A549 (cell line): Measurements from ENCODE around the gene PCYT2. TPM values are rescaled to one million over a fixed set of nuclear protein-coding genes. Genes with fewer than 3 reads are reported as not detected.

Experiments
- ATAC-seq, 2 experiments: fragments of 200-7000 bp in 1 of 2; fragments of >200 bp in 1 of 2; cut with Nextera tagmentation in 1 of 2; cut with Tn5 transposase in 1 of 2; 3 replicates each; pipeline versions ENCODE4 v1.8.0 to v1.9.1; 2018 to 2020; ENCODE audit warnings: mild to moderate bottlenecking in 1 of 2, moderate library complexity in 1 of 2
- CTCF ChIA-PET: fragments of 300-600 bp; sonication (Branson Sonifier 250); formaldehyde crosslinking; extraction: SDS; loops from one replicate; lab custom pipeline; 2021; ENCODE audit warnings: antibody characterized with exemption, inconsistent platforms; lab: Yijun Ruan, JAX
- POLR2A ChIA-PET: fragments of 350-600 bp; formaldehyde crosslinking; extraction: SDS; loops from one replicate; lab custom pipeline; 2021; ENCODE audit warnings: antibody characterized with exemption, inconsistent platforms; lab: Yijun Ruan, JAX
- DNase-seq, 2 experiments: peaks; one replicate each; pipeline versions ENCODE4 v3.0.0 to v3.0.0-alpha.2; 2011 to 2016; ENCODE audit warnings: low read depth in 1 of 2, low spot score in 1 of 2
- FAIRE-seq: peaks from 2 replicates; lab custom pipeline; 2011; peaks lifted over from hg19 to GRCh38; lab: Jason Lieb, UNC
- H3K27ac ChIP-seq, 2 experiments: fragments of >200 bp; sonication (Bioruptor Twin); formaldehyde crosslinking; 3 replicates each; pipeline ENCODE4 v1.5.1; 2016 to 2017
- H3K4me1 ChIP-seq: fragments of >200 bp; sonication (Bioruptor Twin); formaldehyde crosslinking; 3 replicates; pipeline ENCODE4 v1.6.1; 2016
- H3K4me2 ChIP-seq: fragments of >200 bp; sonication (Bioruptor Twin); formaldehyde crosslinking; 3 replicates; pipeline ENCODE4 v1.6.1; 2016
- H3K4me3 ChIP-seq: fragments of >200 bp; sonication (Bioruptor Twin); formaldehyde crosslinking; 3 replicates; pipeline ENCODE4 v1.5.1; 2016
- H3K9me3 ChIP-seq: fragments of >200 bp; sonication (Bioruptor Twin); formaldehyde crosslinking; 3 replicates; pipeline ENCODE4 v1.6.1; 2016
- ATOH8 ChIP-seq: fragments of 250-450 bp; sonication (Bioruptor Pico); IDR thresholded peaks from 2 replicates; pipeline ENCODE4 v1.5.0; 2020; ENCODE audit warnings: low read depth, mild to moderate bottlenecking, moderate library complexity
- BHLHE40 ChIP-seq: IDR thresholded peaks from 2 replicates; pipeline ENCODE4 v1.6.1; 2012; ENCODE audit warnings: low read depth, low read length, inconsistent platforms
- CBX8 ChIP-seq: fragments of 200-600 bp; sonication (generic); IDR thresholded peaks from 2 replicates; pipeline ENCODE4 v1.6.1; 2016
- CEBPB ChIP-seq, 2 experiments: fragments of >200 bp in 1 of 2; sonication (Bioruptor Twin) in 1 of 2; formaldehyde crosslinking in 1 of 2; IDR thresholded peaks; 2 replicates each; pipeline ENCODE4 v1.6.1; 2012 to 2016
- CHD2 ChIP-seq: fragments of 150-350 bp; IDR thresholded peaks from 2 replicates; pipeline ENCODE4 v1.6.1; 2014; ENCODE audit warnings: low read length; ENCODE audit not compliant: partially characterized antibody
- E2F6 ChIP-seq: IDR thresholded peaks from 2 replicates; pipeline ENCODE4 v1.6.1; 2012; ENCODE audit warnings: low read depth, borderline replicate concordance
- FOSB ChIP-seq: fragments of 250-450 bp; sonication (Bioruptor Pico); IDR thresholded peaks from 2 replicates; pipeline ENCODE4 v1.5.0; 2020; ENCODE audit warnings: mild to moderate bottlenecking, moderate library complexity
- FOSL2 ChIP-seq, 2 experiments: fragments of 450-650 bp in 1 of 2; fragments of >200 bp in 1 of 2; sonication (Bioruptor Twin) in 1 of 2; formaldehyde crosslinking; IDR thresholded peaks; 2 replicates each; pipeline versions ENCODE4 v1.5.0 to v1.6.1; 2016 to 2020; ENCODE audit warnings: mild to moderate bottlenecking in 1 of 2, moderate library complexity in 1 of 2
- HMGXB4 ChIP-seq: fragments of 250-450 bp; sonication (Bioruptor Pico); IDR thresholded peaks from 2 replicates; pipeline ENCODE4 v1.5.0; 2021; ENCODE audit warnings: mild to moderate bottlenecking, moderate library complexity, borderline replicate concordance
- HOXA7 ChIP-seq: fragments of 250-450 bp; sonication (Bioruptor Pico); IDR thresholded peaks from 2 replicates; pipeline ENCODE4 v1.5.0; 2020; ENCODE audit warnings: mild to moderate bottlenecking, moderate library complexity
- HOXB5 ChIP-seq: fragments of 250-450 bp; sonication (Bioruptor Pico); IDR thresholded peaks from 2 replicates; pipeline ENCODE4 v1.5.0; 2020; ENCODE audit warnings: mild to moderate bottlenecking, moderate library complexity
- MYC ChIP-seq: IDR thresholded peaks from 2 replicates; pipeline ENCODE4 v1.6.1; 2012; ENCODE audit warnings: mild to moderate bottlenecking, inconsistent platforms, low read length, improper control_type of control experiment, borderline replicate concordance
- PHF8 ChIP-seq: fragments of 200-600 bp; sonication (generic); IDR thresholded peaks from 2 replicates; pipeline ENCODE4 v1.6.1; 2016; ENCODE audit warnings: low read depth, mild to moderate bottlenecking, antibody characterized with exemption, moderate library complexity, borderline replicate concordance
- POLR2A ChIP-seq: IDR thresholded peaks from 2 replicates; pipeline ENCODE4 v1.6.1; 2012; ENCODE audit warnings: mild to moderate bottlenecking, low read length
- POLR2AphosphoS2 ChIP-seq: conservative IDR thresholded peaks from 2 replicates; pipeline ENCODE4 v1.6.1; 2012; ENCODE audit warnings: low read length, improper control_type of control experiment, inconsistent platforms
- RARB ChIP-seq: fragments of 250-450 bp; sonication (Bioruptor Pico); IDR thresholded peaks from 2 replicates; pipeline ENCODE4 v1.8.0; 2021; ENCODE audit warnings: mild to moderate bottlenecking, moderate library complexity
- RFX5 ChIP-seq: fragments of 450-650 bp; IDR thresholded peaks from 2 replicates; pipeline ENCODE4 v1.7.1; 2014; ENCODE audit warnings: antibody characterized with exemption, mild to moderate bottlenecking, moderate library complexity
- TFCP2L1 ChIP-seq: fragments of 250-450 bp; sonication (Bioruptor Pico); IDR thresholded peaks from 2 replicates; pipeline ENCODE4 v1.5.0; 2021; ENCODE audit warnings: mild to moderate bottlenecking
- ZSCAN20 ChIP-seq: fragments of 250-450 bp; sonication (Bioruptor Pico); IDR thresholded peaks from 2 replicates; pipeline ENCODE4 v1.8.0; 2022; ENCODE audit warnings: mild to moderate bottlenecking, moderate library complexity
- WGBS: methylation state at CpG from one replicate; pipeline ENCODE4 v1.1.6; 2017; ENCODE audit errors: missing lambda C conversion rate; 5-methylcytosine and 5-hydroxymethylcytosine counted together
- polyA plus RNA-seq, 4 experiments: library from polyadenylated mRNA; depleted of rRNA in 3 of 4; stranded (reverse); fragments of >200 nt; fragmentation: RNase III in 1 of 4; extraction: RNeasy Plus Mini Kit Qiagen cat#74134 plus additional on column Dnase treatment in 1 of 4; gene quantifications; 2 replicates in 3 of 4; 3 replicates in 1 of 4; pipeline ENCODE4 v1.2.3, GENCODE V29; 2011 to 2017

Gene PCYT2
- polyA plus RNA-seq, 2 of the 4 experiments (the other 2 are of a cell fraction), result 7.1 to 17.0 TPM

GRCh38 chr17:81866440-81867169 is 44.6 kb downstream of the PCYT2 start:
- TF ChIP-seq ATOH8 (CRISPR knock-in tag), result no peak
- no peak for TF ChIP-seq HMGXB4 (CRISPR knock-in tag)
- peak; percentile 77 for TF ChIP-seq TFCP2L1 (CRISPR knock-in tag)
- TF ChIP-seq POLR2AphosphoS2, result peak; percentile 70; the same call in 1 of the 2 replicates
- TF ChIP-seq ZSCAN20, result no peak
- peak; percentile 7; the same call in 1 of the 2 replicates for TF ChIP-seq POLR2A
- no peak for TF ChIP-seq HOXB5
- no peak for TF ChIP-seq MYC
- peak; percentile 9; the same call in 1 of the 2 replicates for TF ChIP-seq E2F6
- TF ChIP-seq BHLHE40, result no peak
- no peak for TF ChIP-seq PHF8
- TF ChIP-seq HOXA7, result 0 out of 2 replicates have a peak, but pooled peaks have one; percentile 25
- peak; percentile 16 for TF ChIP-seq FOSB (CRISPR knock-in tag)
- TF ChIP-seq FOSL2 (IDR thresholded peaks at IDR 0.05), result no peak
- TF ChIP-seq FOSL2 (CRISPR knock-in tag; IDR thresholded peaks at IDR 0.05), result 0 out of 2 replicates have a peak, but pooled peaks have one; percentile 6
- TF ChIP-seq, all 56 proteins: peak for 7
- H3K4me3 ChIP-seq, result no peak overlapping the region
- peak overlapping the region; percentile 97; the same call in 2 of the 3 replicates for H3K4me2 ChIP-seq
- peak overlapping the region; percentile 97 to 100; a peak in 4 of 6 replicates for H3K27ac ChIP-seq
- CTCF ChIA-PET, result interaction anchor here (0.7 to 3.0 kb wide), 11 partner anchors 17 to 164 kb away, joined by 3 to 17 read pairs (median 3); partner anchors contain the start of gene MAFG
- peaks cover 61% of the 10 kb centered on the region for H3K4me1 ChIP-seq
- ATAC-seq (peak; percentile 0 to 2; a peak in 5 of 6 replicates), DNase-seq (no peak), FAIRE-seq (no peak)
- H3K9me3 ChIP-seq, result no peaks in the 10 kb centered on the region
- WGBS, result 94% methylated on average over 18 of the region's 18 CpGs
- POLR2A ChIA-PET, result interaction anchor here (0.7 to 1.8 kb wide), 5 partner anchors 17 to 154 kb away, joined by 3 to 6 read pairs (median 3); partner anchors contain the start of genes MCRIP1 and SLC25A10

GRCh38 chr17:81865733-81866439 is 45.3 kb downstream of the PCYT2 start:
- ChIA-PET CTCF (interaction anchor here (0.7 to 3.0 kb wide), 7 partner anchors 17 to 154 kb away, joined by 3 to 17 read pairs (median 3); partner anchors contain the start of gene MAFG), POLR2A (interaction anchor here (0.5 to 1.8 kb wide), 3 partner anchors 11 to 153 kb away, joined by 3 to 6 read pairs (median 3); partner anchors contain the start of gene SLC25A10)
- FAIRE-seq (no peak), DNase-seq (no peak), ATAC-seq (no peak; a peak in 2 of 6 replicates)
- Histone ChIP-seq H3K4me1 (peaks cover 61% of the 10 kb centered on the region), H3K4me3 (no peak overlapping the region), H3K9me3 (no peaks in the 10 kb centered on the region), H3K4me2 (no peak overlapping the region), H3K27ac (0 out of 6 replicates have a peak overlapping the region, but pooled peaks of 1 of the 2 experiments have one; percentile 9)
- whole genome bisulfite sequencing, result 88% methylated on average over 17 of the region's 18 CpGs
- TF ChIP-seq TFCP2L1 (CRISPR knock-in tag) (peak; percentile 50; the same call in 1 of the 2 replicates), CEBPB (IDR thresholded peaks at IDR 0.05) (no peak), FOSB (CRISPR knock-in tag) (peak; percentile 56; the same call in 1 of the 2 replicates), RFX5 (no peak), CBX8 (no peak), CHD2 (peak; percentile 25), RARB (0 out of 2 replicates have a peak, but pooled peaks have one; percentile 16), HOXB5 (no peak), POLR2AphosphoS2 (peak; percentile 45; the same call in 1 of the 2 replicates)
